Measurements from ENCODE around the gene NTMT2.

Gene NTMT2

GRCh38 chr1:170210142-170210541, 64.4 kb downstream of the NTMT2 start:
- DNase-seq (ENCODE audit: low read depth, low spot score), result no peak

- DNase-seq (ENCODE audit: low read depth, low spot score), result no peak
Observed at GRCh38 chr1:170213596-170213995, 67.8 kb downstream of the NTMT2 start.

- DNase-seq (ENCODE audit: low read depth, low spot score), result no peak
Observed at GRCh38 chr1:170214117-170215032, 68.6 kb downstream of the NTMT2 start.

- DNase-seq (ENCODE audit: low read depth, low spot score), result no peak
Observed at GRCh38 chr1:170215072-170215885, 69.5 kb downstream of the NTMT2 start.

GRCh38 chr1:170217517-170218256, 71.9 kb downstream of the NTMT2 start:
- DNase-seq (ENCODE audit: low read depth, low spot score), result no peak

- DNase-seq (ENCODE audit: low read depth, low spot score), result no peak
Observed at GRCh38 chr1:170218257-170218650, 72.5 kb downstream of the NTMT2 start.

Measured in activated CD4-positive, CD25-positive, alpha-beta regulatory T cell treated with anti-CD3 and anti-CD28 coated beads, Interleukin-2, amount 50 U/mL, for 16 hours (primary cell).